IPS-18a (cell line): ENCODE results near the gene TM7SF2.

ENCODE experiments used
- H3K27ac ChIP-seq: one replicate; pipeline ENCODE4 v1.5.1; 2013; ENCODE audit warnings: low read length
- H3K27me3 ChIP-seq: one replicate; pipeline ENCODE4 v1.6.1; 2013; ENCODE audit warnings: mild to moderate bottlenecking, low read length; ENCODE audit not compliant: control insufficient read depth, insufficient read depth
- H3K36me3 ChIP-seq: one replicate; pipeline ENCODE4 v1.6.1; 2013; ENCODE audit warnings: low read depth, low read length; ENCODE audit not compliant: control insufficient read depth
- H3K4me1 ChIP-seq: one replicate; pipeline ENCODE4 v1.6.1; 2013; ENCODE audit warnings: low read depth, low read length; ENCODE audit not compliant: control insufficient read depth
- H3K4me3 ChIP-seq: one replicate; pipeline ENCODE4 v1.5.1; 2013; ENCODE audit warnings: low read length
- H3K9ac ChIP-seq: one replicate; pipeline ENCODE4 v1.6.1; 2013; ENCODE audit warnings: mild to moderate bottlenecking, low read length, moderate library complexity
- H3K9me3 ChIP-seq: one replicate; pipeline ENCODE4 v1.6.1; 2013; ENCODE audit warnings: low read depth, low read length; ENCODE audit not compliant: control insufficient read depth

TM7SF2 gene

DNA sequence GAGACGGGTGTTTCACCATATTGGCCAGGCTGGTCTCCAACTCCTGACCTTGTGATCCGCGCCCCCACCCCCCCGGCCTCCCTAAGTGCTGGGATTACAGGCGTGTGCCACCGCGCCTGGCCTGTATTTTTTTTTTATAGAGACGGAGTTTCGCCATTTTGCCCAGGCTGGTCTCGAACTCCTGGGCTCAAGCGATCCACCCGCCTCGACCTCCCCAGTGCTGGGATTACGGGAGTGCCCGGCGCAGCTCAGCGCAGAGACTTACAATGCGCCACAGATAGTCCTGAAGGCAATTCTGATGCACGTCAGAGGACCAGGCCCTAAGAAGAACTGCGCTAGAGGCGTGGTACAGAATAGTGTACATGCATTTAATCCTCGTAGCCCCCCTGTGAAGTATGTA lies 16.2 kb upstream of the TM7SF2 start:
- Histone ChIP-seq H3K9ac (peak overlapping the region; percentile 65), H3K36me3 (no peaks in the 10 kb centered on the region), H3K4me3 (peak overlapping the region; percentile 90), H3K4me1 (peaks cover 7% of the 10 kb centered on the region), H3K27me3 (no peaks in the 10 kb centered on the region), H3K9me3 (no peaks in the 10 kb centered on the region), H3K27ac (peak overlapping the region; percentile 63)

DNA sequence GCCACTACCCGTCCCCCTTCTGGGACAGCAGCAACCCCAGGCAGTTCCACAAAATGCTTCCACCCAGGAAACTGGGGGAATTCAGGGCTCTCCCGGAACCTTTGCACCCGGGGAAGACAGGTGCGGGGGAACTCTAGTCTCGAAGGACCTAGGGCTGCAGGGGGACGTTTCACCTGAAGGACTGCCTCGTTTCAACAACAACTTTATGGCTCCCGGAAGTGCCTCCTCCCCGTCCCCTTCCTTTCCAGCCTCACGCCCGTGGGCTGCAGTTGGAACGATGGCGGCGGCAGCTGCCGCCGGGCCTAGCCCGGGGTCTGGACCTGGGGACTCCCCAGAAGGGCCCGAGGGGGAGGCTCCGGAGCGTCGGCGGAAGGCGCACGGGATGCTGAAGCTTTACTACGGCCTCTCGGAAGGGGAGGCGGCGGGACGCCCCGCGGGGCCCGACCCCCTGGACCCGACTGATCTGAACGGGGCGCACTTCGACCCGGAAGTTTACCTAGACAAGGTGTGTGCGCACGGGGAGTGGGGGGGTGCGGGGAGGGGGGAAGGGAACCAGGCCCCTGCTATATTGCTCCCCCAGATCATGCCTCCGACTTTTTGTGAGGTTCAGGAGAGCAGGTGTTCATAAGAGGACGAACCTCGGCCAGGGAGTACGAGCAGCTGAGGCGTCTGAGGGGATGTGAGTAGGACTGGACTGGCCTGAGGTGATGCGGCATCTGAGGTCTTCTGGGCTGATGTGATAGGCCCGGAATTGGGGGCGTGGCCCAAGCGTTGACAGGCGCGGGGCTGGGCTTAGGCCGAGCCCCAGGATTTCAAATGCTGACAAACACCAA lies 15.5 kb upstream of the TM7SF2 start, which contains the start of gene VPS51:
Gene VPS51, plus strand, starts transcription at position 241 of the 833 bp plus-strand sequence. Its CDS starts 37 bp downstream, at position 278.
- Histone ChIP-seq H3K27ac (peak within 1 kb of the TSS; percentile 63), H3K27me3 (no peaks in the 10 kb centered on the region)

GRCh38 chr11:65096926-65097325 lies 14.7 kb upstream of the TM7SF2 start:
- H3K9ac ChIP-seq = no peak overlapping the region
- peaks cover 7% of the 10 kb centered on the region for H3K4me1 ChIP-seq
- peak overlapping the region; percentile 90 for H3K4me3 ChIP-seq
- no peaks in the 10 kb centered on the region for H3K36me3 ChIP-seq
- H3K27ac ChIP-seq = no peak overlapping the region
- H3K9me3 ChIP-seq = no peaks in the 10 kb centered on the region
- H3K27me3 ChIP-seq = no peaks in the 10 kb centered on the region

More for the DNA sequence above, 15.5 kb upstream of the TM7SF2 start, which contains the start of gene VPS51:
- H3K36me3 ChIP-seq = no peaks in the 10 kb centered on the region
- peak within 1 kb of the TSS; percentile 90 for H3K4me3 ChIP-seq
- no peaks in the 10 kb centered on the region for H3K9me3 ChIP-seq
- H3K9ac ChIP-seq = peak within 1 kb of the TSS; percentile 65
- peaks cover 7% of the 10 kb centered on the region for H3K4me1 ChIP-seq

- H3K36me3 ChIP-seq = no peaks in the 10 kb centered on the region
- H3K4me3 ChIP-seq = no peak overlapping the region
- no peak overlapping the region for H3K9ac ChIP-seq
- H3K27ac ChIP-seq = no peak overlapping the region
- peaks cover 5% of the 10 kb centered on the region for H3K4me1 ChIP-seq
- no peaks in the 10 kb centered on the region for H3K27me3 ChIP-seq
- no peaks in the 10 kb centered on the region for H3K9me3 ChIP-seq
These were observed 10.9 kb upstream of the TM7SF2 start for GRCh38 chr11:65100674-65101350.

DNA sequence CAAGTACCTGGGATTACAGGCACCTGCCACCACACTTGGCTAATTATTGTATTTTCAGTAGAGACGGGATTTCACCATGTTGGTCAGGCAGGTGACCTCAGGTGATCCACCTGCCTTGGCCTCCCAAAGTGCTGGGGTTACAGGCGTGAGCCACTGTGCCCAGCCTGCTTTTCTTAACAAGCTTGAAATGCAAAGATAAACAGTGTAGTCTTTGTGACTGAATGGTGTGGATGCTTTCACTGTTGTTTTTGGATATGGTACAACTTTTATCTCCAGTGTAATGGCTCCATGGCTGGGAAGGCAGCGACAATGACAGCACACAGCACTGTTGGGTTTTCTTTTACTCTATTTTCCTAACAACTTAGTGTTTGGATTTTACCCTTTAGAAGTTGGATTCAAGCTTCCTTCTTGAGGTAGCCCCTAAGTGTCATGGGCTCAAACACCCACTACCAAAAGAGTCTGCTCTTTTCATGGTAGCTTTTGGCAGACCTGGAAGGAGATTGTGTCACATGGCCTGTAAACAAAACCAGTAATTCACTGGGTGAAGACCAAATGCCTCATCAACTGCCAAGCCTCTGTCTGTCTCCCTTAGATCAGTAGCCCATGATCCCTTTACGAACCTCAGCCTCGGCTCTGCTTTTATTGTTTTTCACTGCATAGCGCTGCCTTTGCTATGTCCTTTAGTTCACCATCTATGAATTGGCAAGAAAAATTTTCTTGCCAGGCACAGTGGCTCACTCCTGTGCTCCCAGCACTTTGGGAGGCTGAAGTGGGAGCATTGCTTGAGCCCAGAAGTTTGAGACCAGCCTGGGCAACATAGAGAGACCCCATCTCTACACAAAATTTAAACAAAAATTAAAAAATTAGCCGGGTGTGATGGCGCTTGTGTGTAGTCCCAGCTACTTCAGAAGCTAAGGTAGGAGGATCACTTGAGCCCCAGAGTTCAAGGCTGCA lies 9.3 kb upstream of the TM7SF2 start:
- Histone ChIP-seq H3K9me3 (no peaks in the 10 kb centered on the region), H3K27me3 (no peaks in the 10 kb centered on the region), H3K4me3 (no peak overlapping the region), H3K4me1 (no peaks in the 10 kb centered on the region), H3K36me3 (no peaks in the 10 kb centered on the region), H3K27ac (no peak overlapping the region), H3K9ac (no peak overlapping the region)

DNA sequence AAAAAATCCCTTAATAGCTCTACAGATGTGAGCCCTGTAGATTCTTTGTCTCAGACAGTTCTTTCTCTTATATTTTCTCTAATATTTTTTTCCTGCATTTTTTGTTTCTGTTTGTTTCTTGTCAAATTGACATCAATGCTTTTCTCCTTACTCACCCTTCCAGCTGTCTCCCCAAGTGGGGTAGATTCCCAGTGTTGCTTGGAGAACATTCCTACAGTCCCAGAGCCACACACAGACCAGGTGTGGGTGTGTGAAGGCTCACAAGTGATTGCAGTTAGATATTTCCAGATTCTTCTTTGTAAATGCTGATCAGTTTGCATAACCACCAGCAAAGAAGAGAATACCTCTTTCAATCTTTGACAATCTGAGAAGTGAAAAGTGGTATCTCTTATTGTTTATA lies 8.2 kb upstream of the TM7SF2 start:
- Histone ChIP-seq H3K4me3 (no peak overlapping the region), H3K36me3 (no peaks in the 10 kb centered on the region), H3K4me1 (no peaks in the 10 kb centered on the region), H3K27ac (no peak overlapping the region), H3K9me3 (no peaks in the 10 kb centered on the region), H3K27me3 (no peaks in the 10 kb centered on the region), H3K9ac (no peak overlapping the region)

GRCh38 chr11:65104628-65105027 lies 7.0 kb upstream of the TM7SF2 start:
- no peak overlapping the region for H3K27ac ChIP-seq
- H3K9ac ChIP-seq = no peak overlapping the region
- H3K36me3 ChIP-seq = no peaks in the 10 kb centered on the region

GRCh38 chr11:65107078-65107477 lies 4.6 kb upstream of the TM7SF2 start:
- H3K36me3 ChIP-seq = no peaks in the 10 kb centered on the region
- H3K27ac ChIP-seq = no peak overlapping the region
- H3K4me1 ChIP-seq = no peaks in the 10 kb centered on the region
- H3K9ac ChIP-seq = no peak overlapping the region
- H3K27me3 ChIP-seq = no peaks in the 10 kb centered on the region
- H3K9me3 ChIP-seq = no peaks in the 10 kb centered on the region
- H3K4me3 ChIP-seq = no peak overlapping the region

More at GRCh38 chr11:65104628-65105027, 7.0 kb upstream of the TM7SF2 start:
- Histone ChIP-seq H3K4me1 (no peaks in the 10 kb centered on the region), H3K9me3 (no peaks in the 10 kb centered on the region), H3K4me3 (no peak overlapping the region), H3K27me3 (no peaks in the 10 kb centered on the region)

- Histone ChIP-seq H3K27me3 (no peaks in the 10 kb centered on the region), H3K4me1 (no peaks in the 10 kb centered on the region), H3K36me3 (no peaks in the 10 kb centered on the region), H3K9ac (no peak overlapping the region), H3K4me3 (no peak overlapping the region), H3K9me3 (no peaks in the 10 kb centered on the region), H3K27ac (no peak overlapping the region)
These were observed 3.8 kb upstream of the TM7SF2 start for GRCh38 chr11:65107751-65108468.

DNA sequence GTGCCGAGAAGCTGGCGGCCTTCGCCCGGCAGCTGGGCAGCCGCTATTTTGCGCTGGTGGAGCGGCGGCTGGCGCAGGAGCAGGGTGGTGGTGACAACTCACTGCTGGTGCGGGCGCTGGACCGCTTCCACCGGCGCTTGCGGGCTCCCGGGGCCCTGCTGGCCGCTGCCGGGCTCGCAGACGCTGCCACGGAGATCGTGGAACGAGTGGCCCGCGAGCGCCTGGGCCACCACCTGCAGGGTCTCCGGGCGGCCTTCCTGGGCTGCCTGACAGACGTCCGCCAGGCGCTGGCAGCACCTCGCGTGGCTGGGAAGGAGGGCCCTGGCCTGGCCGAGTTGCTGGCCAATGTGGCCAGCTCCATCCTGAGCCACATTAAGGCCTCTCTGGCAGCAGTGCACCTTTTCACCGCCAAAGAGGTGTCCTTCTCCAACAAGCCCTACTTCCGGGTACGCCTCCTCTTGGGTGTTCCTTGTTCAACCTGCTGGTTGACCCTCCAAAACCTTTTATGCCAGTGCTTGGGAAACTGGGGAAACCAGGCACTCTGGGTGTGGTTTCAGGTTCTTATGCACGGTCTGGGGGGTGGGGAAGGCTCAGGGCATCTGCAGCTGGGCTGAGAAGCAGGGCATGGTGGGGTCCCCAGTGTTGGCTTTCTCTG lies 3.1 kb upstream of the TM7SF2 start:
- Histone ChIP-seq H3K27ac (no peak overlapping the region), H3K9me3 (no peaks in the 10 kb centered on the region), H3K9ac (no peak overlapping the region), H3K36me3 (no peaks in the 10 kb centered on the region), H3K4me1 (peaks cover 5% of the 10 kb centered on the region), H3K4me3 (no peak overlapping the region), H3K27me3 (no peaks in the 10 kb centered on the region)
